HCT116 (cell line): ENCODE data around the gene ATP6V0C. TPM values are rescaled to one million over a fixed set of nuclear protein-coding genes. Genes with fewer than 3 reads are reported as not detected.
A peak's percentile ranks its signal among the peaks of the same experiment; 100 is the strongest.

Experiments
- ATAC-seq: fragments of 200-7000 bp; cut with Tn5 transposase; 2 replicates; pipeline ENCODE4 v1.9.1; 2020; ENCODE audit warnings: mild to moderate bottlenecking, moderate library complexity
- BruUV-seq: library from RNA; stranded (reverse); fragments of 400-500 nt; replicated peaks from 2 replicates; lab custom pipeline; 2021; lab: Mats Ljungman, UMichigan
- CTCF ChIA-PET: fragments of 300-600 bp; sonication (Branson Sonifier 250); formaldehyde crosslinking; loops from one replicate; lab custom pipeline; 2021; ENCODE audit warnings: antibody characterized with exemption; lab: Charles Lee
- POLR2A ChIA-PET: fragments of 300-600, 350-600 bp; sonication (Branson Sonifier 250); formaldehyde crosslinking; loops from one replicate; lab custom pipeline; 2021; ENCODE audit warnings: antibody characterized with exemption; lab: Charles Lee
- RAD21 ChIA-PET, 2 experiments: fragments of 300-600 bp; sonication (Branson Sonifier 250); formaldehyde crosslinking; loops; one replicate each; lab custom pipeline; 2023; ENCODE audit warnings: low total read pairs in 2 of 2; ENCODE audit not compliant: uncharacterized antibody in 2 of 2, unreplicated experiment in 2 of 2, low non-redundant PET in 1 of 2; lab: Charles Lee
- DNase-seq: peaks from one replicate; pipeline ENCODE4 v3.0.0-alpha.2; 2010; ENCODE audit warnings: low read depth, low spot score
- H2AFZ ChIP-seq: fragments of 200-600 bp; shearing (Covaris generic), sonication (generic); 2 replicates; pipeline ENCODE4 v1.6.1; 2017; ENCODE audit warnings: low read depth, mixed run types, mixed read lengths, antibody characterized with exemption, low read length; ENCODE audit not compliant: poor library complexity, severe bottlenecking
- H3K27ac ChIP-seq: 2 replicates; pipeline ENCODE4 v1.5.1; 2012; ENCODE audit warnings: low read depth, low read length
- H3K27me3 ChIP-seq: fragments of 200-600 bp; sonication (generic); 2 replicates; pipeline ENCODE4 v1.6.1; 2016; ENCODE audit warnings: mixed run types, low read length, mixed read lengths; ENCODE audit not compliant: insufficient read depth
- H3K36me3 ChIP-seq, 2 experiments: fragments of 200-500 bp in 1 of 2; fragments of 200-600 bp in 1 of 2; sonication (Bioruptor generic) in 1 of 2; sonication (generic) in 1 of 2; 2 replicates each; pipeline versions ENCODE4 v1.5.1 to v1.6.1; 2014 to 2016; ENCODE audit warnings: low read length in 2 of 2, inconsistent platforms in 1 of 2, mixed read lengths in 1 of 2, mixed run types in 1 of 2; ENCODE audit not compliant: insufficient read depth in 2 of 2, control insufficient read depth in 1 of 2
- H3K4me1 ChIP-seq, 2 experiments: fragments of 200-600 bp in 1 of 2; sonication (generic) in 1 of 2; 2 replicates each; pipeline versions ENCODE4 v1.5.1 to v1.6.1; 2012 to 2017; ENCODE audit warnings: low read length in 2 of 2, inconsistent platforms in 1 of 2, mild to moderate bottlenecking in 1 of 2, mixed read lengths in 1 of 2, mixed run types in 1 of 2, moderate library complexity in 1 of 2; ENCODE audit not compliant: insufficient read depth in 2 of 2, control insufficient read depth in 1 of 2
- H3K4me2 ChIP-seq: fragments of 200-600 bp; sonication (generic); 2 replicates; pipeline ENCODE4 v1.6.1; 2017; ENCODE audit warnings: mixed run types, low read length, mixed read lengths
- H3K4me3 ChIP-seq, 2 experiments: fragments of 200-600 bp in 1 of 2; sonication (generic) in 1 of 2; replicated peaks in 1 of 2; 2 replicates each; pipeline ENCODE4 v1.5.1; 2011 to 2016; ENCODE audit warnings: low read length in 2 of 2, control low read depth in 1 of 2, low read depth in 1 of 2, mild to moderate bottlenecking in 1 of 2, mixed read lengths in 1 of 2, mixed run types in 1 of 2
- H3K79me2 ChIP-seq: fragments of 200-600 bp; sonication (generic); 2 replicates; pipeline ENCODE4 v1.6.1; 2017; ENCODE audit warnings: mild to moderate bottlenecking, mixed run types, low read length, moderate library complexity, mixed read lengths; ENCODE audit not compliant: insufficient read depth
- H3K9ac ChIP-seq: fragments of 200-600 bp; sonication (generic); 2 replicates; pipeline ENCODE4 v1.6.1; 2016; ENCODE audit warnings: low read length, mixed read lengths
- H3K9me2 ChIP-seq: fragments of 200-600 bp; sonication (generic), shearing (Covaris generic); 2 replicates; pipeline ENCODE4 v1.6.1; 2017; ENCODE audit warnings: mixed run types, mild to moderate bottlenecking, moderate library complexity; ENCODE audit not compliant: insufficient read depth
- H3K9me3 ChIP-seq, 2 experiments: fragments of 200-500 bp in 1 of 2; fragments of 200-600 bp in 1 of 2; sonication (Bioruptor generic) in 1 of 2; sonication (generic) in 1 of 2; 2 replicates each; pipeline ENCODE4 v1.6.1; 2014 to 2017; ENCODE audit warnings: low read length in 2 of 2, mixed read lengths in 2 of 2, inconsistent platforms in 1 of 2, low read depth in 1 of 2, mild to moderate bottlenecking in 1 of 2, mixed run types in 1 of 2, moderate library complexity in 1 of 2; ENCODE audit not compliant: control insufficient read depth in 1 of 2, insufficient read depth in 1 of 2
- H4K20me1 ChIP-seq: fragments of 200-600 bp; sonication (generic), shearing (Covaris generic); 2 replicates; pipeline ENCODE4 v1.6.1; 2017; ENCODE audit warnings: mixed run types, mild to moderate bottlenecking, moderate library complexity; ENCODE audit not compliant: insufficient read depth
- CEBPB ChIP-seq: IDR thresholded peaks from 2 replicates; pipeline ENCODE4 v1.6.1; 2012; ENCODE audit warnings: low read depth
- CTCF ChIP-seq, 3 experiments: fragments of 200-600 bp in 1 of 3; sonication (generic) in 1 of 3; IDR thresholded peaks in 2 of 3; conservative IDR thresholded peaks in 1 of 3; 2 replicates each; pipeline ENCODE4 v1.5.1; 2012 to 2017; ENCODE audit warnings: low read depth in 2 of 3, low read length in 2 of 3, antibody characterized with exemption in 1 of 3, borderline replicate concordance in 1 of 3, control low read depth in 1 of 3, mild to moderate bottlenecking in 1 of 3, mixed read lengths in 1 of 3, mixed run types in 1 of 3, moderate library complexity in 1 of 3; ENCODE audit not compliant: insufficient read depth in 1 of 3
- ELF1 ChIP-seq: IDR thresholded peaks from 2 replicates; pipeline ENCODE4 v1.6.1; 2012; ENCODE audit warnings: low read depth, borderline replicate concordance
- EZH2 ChIP-seq: fragments of 200-600 bp; sonication (generic); IDR thresholded peaks from 2 replicates; pipeline ENCODE4 v1.6.1; 2017; ENCODE audit warnings: antibody characterized with exemption, mixed run types
- FOSL1 ChIP-seq: IDR thresholded peaks from 2 replicates; pipeline ENCODE4 v1.6.1; 2012; ENCODE audit warnings: low read depth
- MAX ChIP-seq: IDR thresholded peaks from 2 replicates; pipeline ENCODE4 v1.6.1; 2012
- POLR2AphosphoS5 ChIP-seq: IDR thresholded peaks from 2 replicates; pipeline ENCODE4 v1.6.1; 2011; ENCODE audit warnings: mild to moderate bottlenecking, low read depth, low read length, moderate library complexity
- RAD21 ChIP-seq: IDR thresholded peaks from 2 replicates; pipeline ENCODE4 v1.6.1; 2012; ENCODE audit warnings: low read depth, mild to moderate bottlenecking
- REST ChIP-seq: IDR thresholded peaks from 2 replicates; pipeline ENCODE4 v1.6.1; 2012; ENCODE audit warnings: low read depth
- SP1 ChIP-seq: IDR thresholded peaks from 2 replicates; pipeline ENCODE4 v1.6.1; 2012; ENCODE audit warnings: low read depth
- SRF ChIP-seq: IDR thresholded peaks from 2 replicates; pipeline ENCODE4 v1.6.1; 2012; ENCODE audit warnings: low read depth
- YY1 ChIP-seq: IDR thresholded peaks from 2 replicates; pipeline ENCODE4 v1.6.1; 2011; ENCODE audit warnings: low read length, low read depth, moderate library complexity, mild to moderate bottlenecking; ENCODE audit not compliant: insufficient replicate concordance; ENCODE audit errors: extremely low read depth
- ZNF274 ChIP-seq: fragments of 200-500 bp; sonication (Bioruptor generic); IDR thresholded peaks from 2 replicates; pipeline ENCODE4 v1.6.1; 2014; ENCODE audit warnings: mild to moderate bottlenecking, low read depth, low read length, inconsistent platforms
- intact Hi-C: fragments of 100-400 bp; cut with micrococcal nuclease; formaldehyde crosslinking; loops from 2 replicates; pipeline ENCODE4 v1.10.0; 2022
- total RNA-seq: library from RNA; stranded (reverse); gene quantifications from one replicate; pipeline ENCODE4 v1.2.1, GENCODE V29; 2021; ENCODE audit not compliant: unreplicated experiment

Gene ATP6V0C
- total RNA-seq, 1 experiment from 2014 or later, result 187 TPM

- Histone ChIP-seq H3K4me1 (peaks cover 3 to 12% of the 10 kb centered on the region in 2 experiments; a peak in 3 of 4 replicates), H4K20me1 (no peaks in the 10 kb centered on the region), H3K9me2 (no peaks in the 10 kb centered on the region), H3K9me3 (no peaks in the 10 kb centered on the region), H3K4me3 (no peak overlapping the region), H3K79me2 (no peaks in the 10 kb centered on the region), H2AFZ (no peak overlapping the region), H3K4me2 (peak overlapping the region; percentile 34), H3K27me3 (no peaks in the 10 kb centered on the region), H3K27ac (no peak overlapping the region; the same call in 1 of the 2 replicates), H3K9ac (no peak overlapping the region), H3K36me3 (peaks cover 0 to 4% of the 10 kb centered on the region in 2 experiments; a peak in 1 of 4 replicates)
- no TSS peak for BruUV-seq
- ChIA-PET CTCF (interaction anchor here (0.5 to 1.7 kb wide), 12 partner anchors 10 to 636 kb away, joined by 3 to 15 read pairs (median 4); partner anchors contain the start of gene ECI1), POLR2A (interaction anchor here (1.0 kb wide), 1 partner anchor 32 kb away, joined by 3 read pairs; no protein-coding TSS in a partner anchor), RAD21 (interaction anchor here (0.9 kb wide), 2 partner anchors 26 to 307 kb away, joined by 3 to 6 read pairs; partner anchors contain the start of gene TBC1D24 (in 1 of the 2))
- intact Hi-C loops, result loop anchor here (5.0 to 10.0 kb wide), 3 partner anchors 159 to 306 kb away; partner anchors contain the start of genes ABCA3, CASKIN1 and RNPS1
- TF ChIP-seq YY1, result no peak
- no peak for TF ChIP-seq CEBPB
- no peak for TF ChIP-seq EZH2
- TF ChIP-seq SP1, result no peak
- TF ChIP-seq ELF1, result no peak
- TF ChIP-seq POLR2AphosphoS5, result no peak
- no peak for TF ChIP-seq SRF
- no peak for TF ChIP-seq REST
- peak; percentile 97 for TF ChIP-seq RAD21
- no peak for TF ChIP-seq ZNF274
- no peak for TF ChIP-seq FOSL1
- peak; percentile 85 to 97 (median 95); a peak in 5 of 6 replicates for TF ChIP-seq CTCF (IDR thresholded peaks at IDR 0.05 in 2 of 3, conservative IDR thresholded peaks at IDR 0.05 in 1 of 3; ENCODE audit: borderline replicate concordance in 1 of 3, insufficient read depth in 1 of 3, low read depth in 2 of 3, low read length in 2 of 3)
- no peak for TF ChIP-seq MAX
- DNase-seq (no peak), ATAC-seq (peak; percentile 95)
These were observed 12.6 kb upstream of the ATP6V0C start for GRCh38 chr16:2500918-2501750.
